Suprapubic skin (tissue), 4 donors: ENCODE measurements around the gene SETD7.

Experiments
- POLR2A ChIP-seq, 2 donors: fragments of 450-650 bp; IDR thresholded peaks; one replicate each; pipeline ENCODE4 v1.6.1; 2017; ENCODE audit warnings: antibody characterized with exemption in 2 of 2, mild to moderate bottlenecking in 2 of 2, moderate library complexity in 2 of 2
- POLR2AphosphoS5 ChIP-seq, 3 donors: sonication (generic); formaldehyde crosslinking; IDR thresholded peaks; one replicate each; pipeline ENCODE4 v1.6.1; 2017; ENCODE audit warnings: antibody characterized with exemption in 3 of 3
- TF ChIP-seq, protein P1 (sequence below), 2 donors: fragments of 200-600 bp in 1 of 2; fragments of 450-650 bp in 1 of 2; sonication (generic) in 1 of 2; IDR thresholded peaks; one replicate each; pipeline ENCODE4 v1.5.1; 2016 to 2019; ENCODE audit warnings: antibody characterized with exemption in 2 of 2, mild to moderate bottlenecking in 1 of 2, moderate library complexity in 1 of 2

DNA sequence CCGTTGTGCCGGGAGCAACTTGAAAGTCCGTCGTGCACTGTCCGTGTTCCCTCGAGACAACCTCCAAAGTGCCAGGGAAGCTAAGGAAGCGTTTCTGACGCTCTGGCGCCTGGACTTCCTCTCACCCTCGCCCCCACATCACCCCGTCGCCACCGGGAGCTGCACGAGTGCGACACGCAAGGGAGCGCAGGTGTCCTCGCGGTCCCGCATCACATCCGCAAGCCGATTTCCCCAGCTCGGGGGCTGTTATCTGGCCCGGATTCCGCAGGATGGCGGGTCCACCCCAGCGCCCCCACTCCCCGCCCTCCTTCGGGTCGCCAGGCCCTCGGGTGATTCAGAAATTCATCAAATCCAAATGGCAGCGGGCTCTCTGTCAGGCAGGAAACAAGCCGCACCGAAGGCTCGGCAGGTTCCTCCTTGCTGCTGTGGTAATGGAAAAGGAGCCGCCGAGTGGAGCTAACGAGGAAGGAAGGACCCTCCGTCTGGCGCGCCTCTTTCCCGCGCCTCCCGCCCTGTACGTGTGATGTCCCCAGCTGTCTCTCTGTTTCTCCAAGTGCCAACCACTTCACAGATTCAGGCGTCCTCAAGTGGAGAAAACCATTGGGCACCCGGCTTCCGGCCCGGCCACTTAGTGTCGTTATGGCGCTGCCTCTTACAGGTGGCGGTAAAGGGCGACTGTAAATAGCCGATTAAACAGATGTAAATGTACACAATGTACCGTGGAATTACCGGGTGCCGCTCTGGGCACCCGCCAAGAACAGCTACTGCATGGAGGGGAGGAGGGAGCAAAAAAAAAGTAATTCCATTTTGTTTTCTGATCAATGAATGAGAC, 921 bp upstream of the SETD7 start:
- TF ChIP-seq, protein P1, sequence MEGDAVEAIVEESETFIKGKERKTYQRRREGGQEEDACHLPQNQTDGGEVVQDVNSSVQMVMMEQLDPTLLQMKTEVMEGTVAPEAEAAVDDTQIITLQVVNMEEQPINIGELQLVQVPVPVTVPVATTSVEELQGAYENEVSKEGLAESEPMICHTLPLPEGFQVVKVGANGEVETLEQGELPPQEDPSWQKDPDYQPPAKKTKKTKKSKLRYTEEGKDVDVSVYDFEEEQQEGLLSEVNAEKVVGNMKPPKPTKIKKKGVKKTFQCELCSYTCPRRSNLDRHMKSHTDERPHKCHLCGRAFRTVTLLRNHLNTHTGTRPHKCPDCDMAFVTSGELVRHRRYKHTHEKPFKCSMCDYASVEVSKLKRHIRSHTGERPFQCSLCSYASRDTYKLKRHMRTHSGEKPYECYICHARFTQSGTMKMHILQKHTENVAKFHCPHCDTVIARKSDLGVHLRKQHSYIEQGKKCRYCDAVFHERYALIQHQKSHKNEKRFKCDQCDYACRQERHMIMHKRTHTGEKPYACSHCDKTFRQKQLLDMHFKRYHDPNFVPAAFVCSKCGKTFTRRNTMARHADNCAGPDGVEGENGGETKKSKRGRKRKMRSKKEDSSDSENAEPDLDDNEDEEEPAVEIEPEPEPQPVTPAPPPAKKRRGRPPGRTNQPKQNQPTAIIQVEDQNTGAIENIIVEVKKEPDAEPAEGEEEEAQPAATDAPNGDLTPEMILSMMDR (IDR thresholded peaks at IDR 0.05), result no peak
- no peak for TF ChIP-seq POLR2AphosphoS5 (IDR thresholded peaks at IDR 0.05)
- TF ChIP-seq POLR2A (IDR thresholded peaks at IDR 0.05), result peak in 1 of 2 donors; percentile 5
